ENCODE results near the gene OGFOD3.
A peak's percentile ranks its signal among the peaks of the same experiment; 100 is the strongest.

The OGFOD3 gene

DNA sequence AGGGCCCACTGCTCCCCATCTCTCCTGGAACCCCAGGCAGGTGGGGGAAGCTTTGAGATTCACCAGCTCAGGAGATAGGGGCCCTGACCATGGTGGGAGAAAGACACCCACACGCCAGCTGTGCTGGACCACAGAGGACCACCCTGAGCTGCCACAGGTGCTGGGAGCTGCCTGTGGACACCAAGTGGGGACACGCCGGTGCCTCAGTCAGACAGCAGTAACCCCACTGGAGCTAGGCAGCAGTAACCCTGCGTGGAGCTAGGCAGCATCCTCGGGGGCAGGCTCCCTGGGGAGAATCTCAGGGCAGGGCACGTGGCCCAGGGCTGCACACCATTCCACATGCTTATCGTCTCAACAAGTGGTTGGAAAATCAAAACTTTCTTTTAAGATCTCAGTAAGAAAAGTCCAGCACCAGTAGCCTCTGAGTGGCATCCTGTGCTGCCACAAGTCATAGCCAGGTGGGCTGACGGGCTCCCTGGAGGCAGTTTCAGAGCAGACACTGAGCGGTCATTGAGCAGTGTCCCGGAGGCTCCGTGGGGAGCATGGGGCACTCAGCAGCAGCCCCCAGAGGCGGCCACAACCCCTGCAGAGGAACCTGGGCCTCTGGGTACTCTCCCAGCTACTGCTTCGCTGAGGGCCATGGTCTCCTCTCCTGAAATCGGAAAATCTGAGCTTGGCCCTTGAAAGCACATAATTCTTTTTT is 8.2 kb downstream of the OGFOD3 start:
- no peak for DNase-seq (ENCODE audit: low read depth)
- no peak overlapping the region for H3K4me3 ChIP-seq (ENCODE audit: low read depth, low read length)
- TF ChIP-seq CTCF (conservative IDR thresholded peaks at IDR 0.05; ENCODE audit: low read depth, low read length): no peak

- no peak overlapping the region for H3K4me3 ChIP-seq (ENCODE audit: low read depth, low read length)
- no peak for DNase-seq (ENCODE audit: low read depth)
- no peak for TF ChIP-seq CTCF (conservative IDR thresholded peaks at IDR 0.05; ENCODE audit: low read depth, low read length)
Observed at GRCh38 chr17:82408938-82409318, 9.5 kb downstream of the OGFOD3 start.

GRCh38 chr17:82408288-82408937 is 10.0 kb downstream of the OGFOD3 start:
- no peak for TF ChIP-seq CTCF (conservative IDR thresholded peaks at IDR 0.05; ENCODE audit: low read depth, low read length)
- no peak overlapping the region for H3K4me3 ChIP-seq (ENCODE audit: low read depth, low read length)
- peak; percentile 39 for DNase-seq (ENCODE audit: low read depth)

DNA sequence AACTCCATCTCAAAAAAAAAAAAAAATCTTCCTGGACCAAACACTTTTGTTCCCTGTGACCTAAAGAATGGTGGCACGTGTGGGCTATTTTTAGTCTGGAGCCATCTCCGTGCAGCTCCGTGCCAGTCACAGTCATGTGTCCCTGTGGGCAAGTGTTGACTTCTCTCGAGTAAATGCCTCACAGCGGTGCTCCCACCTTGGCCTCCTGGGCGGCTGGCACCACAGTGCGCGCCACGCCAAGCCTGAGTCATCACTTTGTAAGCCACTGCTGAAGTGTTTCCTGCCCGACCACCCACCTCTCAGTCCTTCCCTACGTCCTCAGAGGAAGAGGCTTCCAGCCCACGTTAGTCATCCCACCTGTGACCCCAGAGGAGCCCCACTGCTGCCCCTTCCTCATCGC is 11.1 kb downstream of the OGFOD3 start:
- TF ChIP-seq CTCF (conservative IDR thresholded peaks at IDR 0.05; ENCODE audit: low read depth, low read length): no peak
- H3K4me3 ChIP-seq (ENCODE audit: low read depth, low read length): no peak overlapping the region
- no peak for DNase-seq (ENCODE audit: low read depth)

- H3K4me3 ChIP-seq (ENCODE audit: low read depth, low read length): no peak overlapping the region
- no peak for TF ChIP-seq CTCF (conservative IDR thresholded peaks at IDR 0.05; ENCODE audit: low read depth, low read length)
- no peak for DNase-seq (ENCODE audit: low read depth)
Observed at GRCh38 chr17:82406131-82406671, 12.2 kb downstream of the OGFOD3 start.

DNA sequence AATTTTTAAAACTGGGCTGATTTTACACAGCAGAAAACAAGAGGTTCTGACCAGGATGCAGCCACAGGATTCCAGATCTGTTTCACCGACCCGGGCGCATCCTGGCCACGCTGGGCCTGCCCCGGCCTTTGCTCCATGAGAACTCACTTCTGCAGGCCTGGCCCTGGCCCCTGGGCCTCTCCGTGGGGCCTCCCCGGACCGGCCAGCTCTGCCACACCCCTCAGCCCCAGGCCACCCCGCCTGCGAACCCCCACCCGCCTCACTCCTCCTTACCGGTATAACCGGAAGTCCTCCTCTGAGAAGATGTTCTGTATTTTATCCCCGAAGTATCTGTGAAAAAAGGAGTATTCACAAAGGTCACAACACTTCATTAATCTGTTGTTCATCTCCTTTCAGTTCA is 13.3 kb downstream of the OGFOD3 start:
- TF ChIP-seq CTCF (conservative IDR thresholded peaks at IDR 0.05; ENCODE audit: low read depth, low read length): no peak
- no peak overlapping the region for H3K4me3 ChIP-seq (ENCODE audit: low read depth, low read length)
- DNase-seq (ENCODE audit: low read depth): no peak
